HepG2 (cell line): ENCODE results near the gene LARP1. TPM values are rescaled to one million over a fixed set of nuclear protein-coding genes. Genes with fewer than 3 reads are reported as not detected.

Source experiments
- ATF2 ChIP-seq: sonication (generic); formaldehyde crosslinking; IDR thresholded peaks from 2 replicates; pipeline ENCODE4 v1.4.0; 2020; ENCODE audit warnings: missing genetic modification reagents
- ATF5 ChIP-seq: sonication (generic); formaldehyde crosslinking; IDR thresholded peaks from 2 replicates; pipeline ENCODE4 v1.4.0; 2020; ENCODE audit warnings: mild to moderate bottlenecking, low read depth, missing genetic modification reagents
- FOXJ3 ChIP-seq: sonication (generic); formaldehyde crosslinking; IDR thresholded peaks from 2 replicates; pipeline ENCODE4 v1.4.0; 2020; ENCODE audit warnings: missing genetic modification reagents, mild to moderate bottlenecking, borderline replicate concordance
- GMEB2 ChIP-seq: IDR thresholded peaks from 2 replicates; pipeline ENCODE4 v1.6.1; 2016; ENCODE audit warnings: missing biosample characterization, missing genetic modification reagents, low read depth
- IKZF4 ChIP-seq: sonication (generic); formaldehyde crosslinking; IDR thresholded peaks from 2 replicates; pipeline ENCODE4 v1.5.1; 2020; ENCODE audit warnings: borderline replicate concordance, mild to moderate bottlenecking, low read depth, missing genetic modification reagents; ENCODE audit errors: not compliant biosample characterization
- KDM5B ChIP-seq: sonication (generic); formaldehyde crosslinking; IDR thresholded peaks from 2 replicates; pipeline ENCODE4 v1.4.0; 2020; ENCODE audit warnings: missing genetic modification reagents, mild to moderate bottlenecking, borderline replicate concordance
- KLF16 ChIP-seq, 2 experiments: sonication (generic) in 1 of 2; formaldehyde crosslinking in 1 of 2; IDR thresholded peaks; 2 replicates each; pipeline versions ENCODE4 v1.6.1 to v1.8.0; 2016 to 2023; ENCODE audit warnings: missing genetic modification reagents in 2 of 2, missing compliant biosample characterization in 1 of 2
- MED13 ChIP-seq: sonication (generic); formaldehyde crosslinking; IDR thresholded peaks from 2 replicates; pipeline ENCODE4 v1.5.0; 2020; ENCODE audit warnings: missing genetic modification reagents
- MEIS1 ChIP-seq: sonication (generic); formaldehyde crosslinking; IDR thresholded peaks from 2 replicates; pipeline ENCODE4 v1.9.0; 2021; ENCODE audit warnings: mild to moderate bottlenecking, missing genetic modification reagents, moderate library complexity, borderline replicate concordance
- MTERF4 ChIP-seq: sonication (generic); formaldehyde crosslinking; IDR thresholded peaks from 2 replicates; pipeline ENCODE4 v1.8.0; 2023; ENCODE audit warnings: mild to moderate bottlenecking, missing genetic modification reagents
- NFRKB ChIP-seq: fragments of 450-650 bp; IDR thresholded peaks from 2 replicates; pipeline ENCODE4 v1.6.1; 2017
- PHF21A ChIP-seq: sonication (generic); formaldehyde crosslinking; IDR thresholded peaks from 2 replicates; pipeline ENCODE4 v1.5.0; 2020; ENCODE audit warnings: mild to moderate bottlenecking, missing genetic modification reagents
- POLR2AphosphoS5 ChIP-seq: IDR thresholded peaks from 2 replicates; pipeline ENCODE4 v1.6.1; 2012; ENCODE audit warnings: low read depth, low read length
- SAFB2 ChIP-seq: sonication (generic); formaldehyde crosslinking; IDR thresholded peaks from 2 replicates; pipeline ENCODE4 v1.5.1; 2020; ENCODE audit warnings: missing genetic modification reagents, low read depth, mild to moderate bottlenecking, borderline replicate concordance
- SOX5 ChIP-seq: IDR thresholded peaks from 2 replicates; pipeline ENCODE4 v1.6.1; 2016; ENCODE audit warnings: borderline replicate concordance
- ZNF205 ChIP-seq: IDR thresholded peaks from 2 replicates; pipeline ENCODE4 v1.6.1; 2018; ENCODE audit warnings: missing biosample characterization, missing genetic modification reagents
- ZNF207 ChIP-seq: fragments of 450-650 bp; IDR thresholded peaks from 2 replicates; pipeline ENCODE4 v1.6.1; 2016; ENCODE audit warnings: antibody characterized with exemption, borderline replicate concordance
- ZNF354B ChIP-seq: sonication (generic); formaldehyde crosslinking; IDR thresholded peaks from 2 replicates; pipeline ENCODE4 v1.8.0; 2022; ENCODE audit warnings: mild to moderate bottlenecking, missing genetic modification reagents
- ZNF563 ChIP-seq: sonication (generic); formaldehyde crosslinking; IDR thresholded peaks from 2 replicates; pipeline ENCODE4 v1.8.0; 2022; ENCODE audit warnings: mild to moderate bottlenecking, moderate library complexity, missing genetic modification reagents
- ZNF720 ChIP-seq: sonication (generic); formaldehyde crosslinking; IDR thresholded peaks from 2 replicates; pipeline ENCODE4 v1.4.0; 2020; ENCODE audit warnings: missing genetic modification reagents
- ZSCAN30 ChIP-seq: sonication (generic); formaldehyde crosslinking; IDR thresholded peaks from 2 replicates; pipeline ENCODE4 v1.5.0; 2020; ENCODE audit warnings: mild to moderate bottlenecking, missing genetic modification reagents
- polyA plus RNA-seq, 8 experiments: library from polyadenylated mRNA; depleted of rRNA in 3 of 8; stranded (reverse) in 7 of 8; unstranded in 1 of 8; fragments of >200 nt; fragmentation: Illumina TruSeq in 4 of 8; extraction: Trizol in 4 of 8; gene quantifications; 2 replicates each; pipeline versions ENCODE4 v1.2.1 to v1.2.3, GENCODE V29; 2011 to 2016; ENCODE audit warnings: low read depth in 4 of 8, missing spikeins in 1 of 8, mixed read lengths in 1 of 8; ENCODE audit not compliant: insufficient read depth in 1 of 8
- total RNA-seq, 5 experiments: library from RNA; depleted of rRNA; stranded (reverse); fragments of >200 nt; fragmentation: Illumina TruSeq; extraction: Trizol; gene quantifications; 2 replicates each; pipeline ENCODE4 v1.2.3, GENCODE V29; 2016; ENCODE audit warnings: low read depth in 1 of 5
- TF ChIP-seq, protein P1 (sequence below): sonication (generic); formaldehyde crosslinking; conservative IDR thresholded peaks from 2 replicates; pipeline ENCODE4 v1.4.0; 2020; ENCODE audit warnings: mild to moderate bottlenecking, missing genetic modification reagents, moderate library complexity

The LARP1 gene
- total and polyA plus RNA-seq, 2 of the 13 experiments (the other 11 are each of a cell fraction or from before 2014, with no cell fraction given), result 45.2 to 61.4 TPM

GRCh38 chr5:154858297-154858971 is 103.3 kb downstream of the LARP1 start, which contains the start of gene CNOT8 (continued):
- TF ChIP-seq, protein P1, sequence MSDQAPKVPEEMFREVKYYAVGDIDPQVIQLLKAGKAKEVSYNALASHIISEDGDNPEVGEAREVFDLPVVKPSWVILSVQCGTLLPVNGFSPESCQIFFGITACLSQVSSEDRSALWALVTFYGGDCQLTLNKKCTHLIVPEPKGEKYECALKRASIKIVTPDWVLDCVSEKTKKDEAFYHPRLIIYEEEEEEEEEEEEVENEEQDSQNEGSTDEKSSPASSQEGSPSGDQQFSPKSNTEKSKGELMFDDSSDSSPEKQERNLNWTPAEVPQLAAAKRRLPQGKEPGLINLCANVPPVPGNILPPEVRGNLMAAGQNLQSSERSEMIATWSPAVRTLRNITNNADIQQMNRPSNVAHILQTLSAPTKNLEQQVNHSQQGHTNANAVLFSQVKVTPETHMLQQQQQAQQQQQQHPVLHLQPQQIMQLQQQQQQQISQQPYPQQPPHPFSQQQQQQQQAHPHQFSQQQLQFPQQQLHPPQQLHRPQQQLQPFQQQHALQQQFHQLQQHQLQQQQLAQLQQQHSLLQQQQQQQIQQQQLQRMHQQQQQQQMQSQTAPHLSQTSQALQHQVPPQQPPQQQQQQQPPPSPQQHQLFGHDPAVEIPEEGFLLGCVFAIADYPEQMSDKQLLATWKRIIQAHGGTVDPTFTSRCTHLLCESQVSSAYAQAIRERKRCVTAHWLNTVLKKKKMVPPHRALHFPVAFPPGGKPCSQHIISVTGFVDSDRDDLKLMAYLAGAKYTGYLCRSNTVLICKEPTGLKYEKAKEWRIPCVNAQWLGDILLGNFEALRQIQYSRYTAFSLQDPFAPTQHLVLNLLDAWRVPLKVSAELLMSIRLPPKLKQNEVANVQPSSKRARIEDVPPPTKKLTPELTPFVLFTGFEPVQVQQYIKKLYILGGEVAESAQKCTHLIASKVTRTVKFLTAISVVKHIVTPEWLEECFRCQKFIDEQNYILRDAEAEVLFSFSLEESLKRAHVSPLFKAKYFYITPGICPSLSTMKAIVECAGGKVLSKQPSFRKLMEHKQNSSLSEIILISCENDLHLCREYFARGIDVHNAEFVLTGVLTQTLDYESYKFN (CRISPR knock-in tag), result 0 out of 2 replicates have a peak, but pooled peaks have one; percentile 13
- no peak; the same call in 1 of the 2 replicates for TF ChIP-seq NFRKB
- TF ChIP-seq GMEB2, result peak; percentile 90
- no peak for TF ChIP-seq ZSCAN30 (CRISPR knock-in tag)
- TF ChIP-seq FOXJ3 (CRISPR knock-in tag), result no peak
- no peak; the same call in 1 of the 2 replicates for TF ChIP-seq MTERF4 (CRISPR knock-in tag)
- peak; percentile 72 for TF ChIP-seq MED13 (CRISPR knock-in tag)
- TF ChIP-seq SAFB2 (CRISPR knock-in tag), result peak; percentile 60; the same call in 1 of the 2 replicates
- TF ChIP-seq IKZF4 (CRISPR knock-in tag), result no peak
- TF ChIP-seq ZNF207, result no peak
- no peak for TF ChIP-seq ZNF720 (CRISPR knock-in tag)
- peak; percentile 59; the same call in 1 of the 2 replicates for TF ChIP-seq PHF21A
- peak; percentile 83 for TF ChIP-seq ZNF563 (CRISPR knock-in tag)
- peak in 1 of 2 experiments; percentile 74; a peak in 2 of 4 replicates for TF ChIP-seq KLF16 (CRISPR knock-in tag; IDR thresholded peaks at IDR 0.05)
- TF ChIP-seq ZNF205, result no peak; the same call in 1 of the 2 replicates
- no peak for TF ChIP-seq ZNF354B (CRISPR knock-in tag)
- no peak for TF ChIP-seq MEIS1 (CRISPR knock-in tag)
- no peak; the same call in none of the 2 replicates for TF ChIP-seq ATF2 (CRISPR knock-in tag)
- no peak for TF ChIP-seq ATF5 (CRISPR knock-in tag)
- TF ChIP-seq POLR2AphosphoS5, result peak; percentile 93
- no peak; the same call in 1 of the 2 replicates for TF ChIP-seq SOX5 (CRISPR knock-in tag)
- TF ChIP-seq KDM5B, result peak; percentile 52; the same call in 1 of the 2 replicates
